Caki2 (cell line): ENCODE results near the gene PRRX1. TPM values are rescaled to one million over a fixed set of nuclear protein-coding genes. Genes with fewer than 3 reads are reported as not detected.

ENCODE experiments used
- DNase-seq: peaks from one replicate; pipeline ENCODE4 v3.0.0-alpha.2; 2015; ENCODE audit warnings: low read depth
- in situ Hi-C: cut with HindIII; loops from 2 replicates; pipeline ENCODE4 v1.10.0; 2016; ENCODE audit warnings: low sequenced_read_pairs, low pct_unique_long_range_greater_than_20kb, mixed read lengths
- total RNA-seq: library from RNA; depleted of rRNA; stranded (reverse); fragments of >200 nt; shearing (Covaris generic); gene quantifications from 2 replicates; pipeline ENCODE4 v1.2.3, GENCODE V29; 2014; ENCODE audit warnings: low replicate concordance

Gene PRRX1
- total RNA-seq, 1 experiment from 2014 or later: not detected

- no peak for DNase-seq
- in situ Hi-C loops: no loop called here
Measured at GRCh38 chr1:170662561-170663403, 1.1 kb upstream of the PRRX1 start.

- in situ Hi-C loops: no loop called here
- DNase-seq: no peak
Measured at GRCh38 chr1:170663404-170664092, 383 bp upstream of the PRRX1 start.

GRCh38 chr1:170664828-170665612 is 1.1 kb downstream of the PRRX1 start:
- in situ Hi-C loops: no loop called here
- DNase-seq: no peak

GRCh38 chr1:170665629-170666028 is 1.7 kb downstream of the PRRX1 start:
- in situ Hi-C loops: no loop called here

GRCh38 chr1:170666541-170667254 is 2.8 kb downstream of the PRRX1 start:
- in situ Hi-C loops: no loop called here
- no peak for DNase-seq

More at GRCh38 chr1:170665629-170666028, 1.7 kb downstream of the PRRX1 start:
- DNase-seq: no peak

- in situ Hi-C loops: no loop called here
- no peak for DNase-seq
Measured at GRCh38 chr1:170668209-170669106, 4.5 kb downstream of the PRRX1 start.

GRCh38 chr1:170669107-170669445 is 5.1 kb downstream of the PRRX1 start:
- DNase-seq: no peak
- in situ Hi-C loops: no loop called here

GRCh38 chr1:170669586-170670530 is 5.9 kb downstream of the PRRX1 start:
- no peak for DNase-seq
- in situ Hi-C loops: no loop called here

- no peak for DNase-seq
- in situ Hi-C loops: no loop called here
Measured at GRCh38 chr1:170670802-170671628, 7.1 kb downstream of the PRRX1 start.

- no peak for DNase-seq
- in situ Hi-C loops: no loop called here
Measured at GRCh38 chr1:170671629-170671963, 7.7 kb downstream of the PRRX1 start.

- in situ Hi-C loops: no loop called here
- no peak for DNase-seq
Measured at GRCh38 chr1:170672316-170672715, 8.4 kb downstream of the PRRX1 start.

- in situ Hi-C loops: no loop called here
- DNase-seq: no peak
Measured at GRCh38 chr1:170674239-170674638, 10.3 kb downstream of the PRRX1 start.

GRCh38 chr1:170674986-170675385 is 11.1 kb downstream of the PRRX1 start:
- no peak for DNase-seq
- in situ Hi-C loops: no loop called here

- no peak for DNase-seq
- in situ Hi-C loops: no loop called here
Measured at GRCh38 chr1:170675865-170676264, 11.9 kb downstream of the PRRX1 start.

- in situ Hi-C loops: no loop called here
- no peak for DNase-seq
Measured at GRCh38 chr1:170676628-170677027, 12.7 kb downstream of the PRRX1 start.
